Choroid plexus epithelial cell (primary cell): ENCODE results near the gene MAP4K5.

ENCODE experiments used
- DNase-seq: peaks from one replicate; pipeline ENCODE4 v3.0.0-alpha.2; 2010; ENCODE audit warnings: low read depth
- H3K4me3 ChIP-seq: 2 replicates; pipeline ENCODE4 v1.5.1; 2011; ENCODE audit warnings: low read depth, mild to moderate bottlenecking, control low read depth, low read length, moderate library complexity
- TF ChIP-seq, protein P1 (sequence below): conservative IDR thresholded peaks from 2 replicates; pipeline ENCODE4 v1.5.1; 2011; ENCODE audit warnings: low read depth, mild to moderate bottlenecking, control low read depth, inconsistent platforms, low read length, moderate library complexity

Gene MAP4K5

DNA sequence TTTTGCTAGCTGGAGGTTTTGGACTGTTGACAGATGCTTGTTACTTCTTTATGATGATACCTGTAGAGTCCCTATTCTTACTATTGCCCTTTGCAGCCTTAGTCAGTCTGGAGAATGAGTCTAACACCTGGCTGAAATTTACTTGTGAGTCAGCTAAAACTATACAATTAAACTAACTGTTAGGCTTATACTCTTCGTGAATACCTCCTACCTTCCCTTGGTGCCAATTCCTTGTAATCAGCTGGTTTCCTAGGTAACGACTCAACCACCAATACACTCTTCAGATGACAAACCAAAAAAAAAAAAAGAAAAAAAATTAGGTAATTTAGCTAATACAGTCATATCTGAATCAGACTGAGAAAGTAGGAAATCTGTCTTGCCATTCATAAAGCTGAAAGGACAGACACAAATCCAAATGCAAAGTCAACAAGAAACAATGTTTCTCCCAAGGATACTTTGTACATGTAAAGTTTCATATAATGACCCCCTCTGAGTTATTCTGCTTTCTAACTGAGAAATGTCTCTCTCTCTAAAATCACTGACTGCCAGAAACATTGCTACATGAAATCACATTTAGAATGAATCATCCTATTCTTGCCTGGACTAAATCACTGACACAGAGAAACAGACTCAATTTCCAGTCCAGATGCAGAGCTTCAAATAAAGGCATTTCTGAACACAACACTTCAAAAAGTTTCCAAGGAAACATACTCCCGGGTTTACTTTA is 79.2 kb downstream of the MAP4K5 start:
- TF ChIP-seq, protein P1, sequence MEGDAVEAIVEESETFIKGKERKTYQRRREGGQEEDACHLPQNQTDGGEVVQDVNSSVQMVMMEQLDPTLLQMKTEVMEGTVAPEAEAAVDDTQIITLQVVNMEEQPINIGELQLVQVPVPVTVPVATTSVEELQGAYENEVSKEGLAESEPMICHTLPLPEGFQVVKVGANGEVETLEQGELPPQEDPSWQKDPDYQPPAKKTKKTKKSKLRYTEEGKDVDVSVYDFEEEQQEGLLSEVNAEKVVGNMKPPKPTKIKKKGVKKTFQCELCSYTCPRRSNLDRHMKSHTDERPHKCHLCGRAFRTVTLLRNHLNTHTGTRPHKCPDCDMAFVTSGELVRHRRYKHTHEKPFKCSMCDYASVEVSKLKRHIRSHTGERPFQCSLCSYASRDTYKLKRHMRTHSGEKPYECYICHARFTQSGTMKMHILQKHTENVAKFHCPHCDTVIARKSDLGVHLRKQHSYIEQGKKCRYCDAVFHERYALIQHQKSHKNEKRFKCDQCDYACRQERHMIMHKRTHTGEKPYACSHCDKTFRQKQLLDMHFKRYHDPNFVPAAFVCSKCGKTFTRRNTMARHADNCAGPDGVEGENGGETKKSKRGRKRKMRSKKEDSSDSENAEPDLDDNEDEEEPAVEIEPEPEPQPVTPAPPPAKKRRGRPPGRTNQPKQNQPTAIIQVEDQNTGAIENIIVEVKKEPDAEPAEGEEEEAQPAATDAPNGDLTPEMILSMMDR, result no peak
- peak; percentile 86 for DNase-seq
- no peak overlapping the region for H3K4me3 ChIP-seq

DNA sequence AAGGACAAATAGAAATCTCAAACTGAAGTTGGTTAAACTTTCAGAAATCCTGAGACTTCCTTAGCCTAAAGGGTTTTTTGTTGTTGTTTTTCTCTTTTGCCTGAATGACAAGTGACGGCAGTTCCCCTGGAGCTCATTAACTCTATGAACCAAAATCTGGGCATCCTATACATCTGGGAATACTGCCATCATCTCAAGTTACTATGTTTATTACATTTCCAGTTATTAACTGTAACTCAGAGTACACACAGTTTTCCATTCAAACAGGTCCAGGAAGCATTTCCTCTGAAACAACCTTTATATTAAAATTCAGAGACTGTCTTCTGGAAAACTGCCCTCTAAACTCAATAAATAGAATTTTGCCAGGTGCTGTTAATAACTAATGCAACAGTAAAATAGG is 80.1 kb downstream of the MAP4K5 start:
- TF ChIP-seq, protein P1, result no peak
- H3K4me3 ChIP-seq, result no peak overlapping the region
- peak; percentile 6 for DNase-seq

DNA sequence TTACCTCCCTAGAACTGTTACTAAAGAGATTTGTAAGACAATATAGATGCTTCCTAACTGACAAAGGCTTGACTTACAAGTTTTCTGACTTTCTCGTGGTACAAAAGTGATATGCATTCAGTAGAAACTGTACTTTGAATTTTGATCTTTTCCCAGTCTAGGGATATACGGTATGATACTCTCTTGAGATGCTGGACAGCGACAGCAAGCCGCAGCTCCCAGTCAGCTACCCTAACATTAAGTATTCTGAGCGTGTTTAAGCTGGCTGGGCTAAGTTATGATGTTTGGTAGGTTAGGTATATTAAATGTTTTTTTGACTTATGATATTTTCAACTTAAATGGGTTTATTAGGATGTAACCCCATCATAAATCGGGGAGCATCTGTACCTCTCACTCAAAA is 80.5 kb downstream of the MAP4K5 start:
- TF ChIP-seq, protein P1, result no peak
- peak; percentile 10 for DNase-seq
- no peak overlapping the region for H3K4me3 ChIP-seq

DNA sequence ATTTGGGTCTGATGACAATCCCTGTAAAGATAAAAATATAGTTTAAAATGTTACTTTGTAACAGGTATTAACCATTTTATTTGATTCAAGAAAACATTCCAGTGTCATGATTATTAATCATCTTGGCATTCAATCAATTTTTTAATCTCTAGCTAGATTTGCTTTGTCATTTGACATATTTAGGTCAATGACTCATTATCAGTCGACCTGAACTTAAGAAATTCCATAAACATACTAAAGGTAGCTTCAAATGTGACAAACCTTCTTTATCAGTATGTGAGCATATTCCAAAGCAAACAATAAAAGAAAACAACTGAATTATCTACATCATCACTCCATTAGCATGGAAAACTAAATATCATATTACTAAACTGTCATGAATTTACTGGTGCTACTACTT is 84.9 kb downstream of the MAP4K5 start:
- no peak overlapping the region for H3K4me3 ChIP-seq
- DNase-seq, result peak; percentile 47
- TF ChIP-seq, protein P1, result no peak

DNA sequence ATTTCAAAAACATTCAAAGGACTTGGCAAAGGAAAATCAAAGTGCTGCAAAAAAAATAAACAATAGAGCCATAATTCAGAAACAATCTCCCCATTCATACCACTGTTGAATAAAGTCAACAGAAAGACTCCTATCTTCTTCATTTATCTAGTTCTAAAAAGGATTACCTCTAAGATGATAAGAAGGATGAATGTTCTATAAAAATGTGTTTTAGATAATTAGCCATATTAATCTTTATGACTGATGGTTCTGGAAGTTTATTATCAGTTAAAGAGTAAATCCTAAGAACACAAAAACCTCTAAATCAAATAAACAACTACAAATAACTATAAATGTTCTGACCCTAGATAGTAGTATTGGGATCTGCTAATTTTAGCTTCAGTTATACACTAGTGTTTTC is 97.8 kb downstream of the MAP4K5 start:
- no peak overlapping the region for H3K4me3 ChIP-seq
- TF ChIP-seq, protein P1, result no peak
- DNase-seq, result no peak

DNA sequence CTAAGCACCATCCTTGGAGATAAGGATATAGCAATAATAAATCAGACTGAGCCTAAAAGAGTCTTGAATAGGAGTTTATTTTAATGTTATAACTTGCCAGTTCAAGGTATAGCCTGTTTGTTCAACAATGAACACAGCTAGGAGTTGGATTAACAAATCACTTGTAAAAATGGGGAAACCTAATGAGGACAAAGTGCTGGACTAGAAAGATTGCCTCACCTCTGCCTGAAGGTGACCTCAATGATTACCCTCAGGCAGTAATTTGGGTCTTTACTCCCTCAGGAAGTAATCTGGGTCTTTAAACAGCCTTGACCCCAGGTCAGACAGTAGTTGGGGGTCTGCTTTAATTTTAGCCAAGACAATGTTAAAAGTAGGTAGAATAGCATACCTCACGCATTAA is 100.2 kb downstream of the MAP4K5 start:
- no peak for DNase-seq
- TF ChIP-seq, protein P1, result no peak

DNA sequence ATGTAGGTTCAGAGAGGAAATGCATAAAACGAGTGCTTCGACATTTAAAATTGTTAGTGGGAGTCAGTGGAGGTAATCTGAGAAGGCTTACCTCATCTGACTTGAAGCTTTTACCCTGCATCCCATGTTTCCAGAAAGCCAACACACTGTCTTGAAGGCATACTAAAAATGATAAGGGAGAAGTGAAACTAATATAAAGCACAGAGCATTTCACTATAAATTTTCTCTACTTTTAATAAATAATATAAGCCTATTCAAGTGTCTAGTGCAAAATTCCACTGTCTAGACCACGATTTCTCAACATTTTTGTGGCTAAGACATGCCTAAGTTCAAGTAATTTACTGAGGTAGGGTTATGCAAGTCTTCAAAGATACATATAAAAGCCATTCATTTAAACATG is 106.6 kb downstream of the MAP4K5 start:
- peak; percentile 86 for DNase-seq
- H3K4me3 ChIP-seq, result no peak overlapping the region

More for the DNA sequence above, 100.2 kb downstream of the MAP4K5 start:
- no peak overlapping the region for H3K4me3 ChIP-seq

More for the DNA sequence above, 106.6 kb downstream of the MAP4K5 start:
- TF ChIP-seq, protein P1, result no peak
